COR-L47 (cell line): ENCODE measurements around the gene JAZF1.

Experiments
- DNase-seq: peaks from one replicate; lab custom pipeline; 2025; lab: John Stamatoyannopoulos, UW

JAZF1 gene

DNA sequence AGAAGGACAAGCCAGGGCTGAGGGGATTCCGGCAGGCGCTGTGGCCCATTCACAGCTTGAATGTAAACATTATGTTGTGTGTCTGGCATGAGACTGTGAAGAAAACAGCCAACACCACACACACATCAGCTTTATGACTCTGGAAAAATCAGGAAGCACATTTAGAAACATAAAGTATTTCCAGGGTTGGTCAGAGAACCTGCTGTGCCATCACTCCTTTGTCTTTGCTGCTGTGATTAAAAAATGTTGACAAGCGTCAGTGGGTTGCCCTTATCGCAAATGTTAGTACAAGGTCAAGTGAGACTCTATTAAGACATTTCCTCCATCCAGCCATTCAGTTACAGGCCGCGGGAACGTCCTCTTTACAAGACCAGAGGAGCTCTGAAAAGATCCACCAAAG, 345.2 kb downstream of the JAZF1 start:
- no peak for DNase-seq

DNA sequence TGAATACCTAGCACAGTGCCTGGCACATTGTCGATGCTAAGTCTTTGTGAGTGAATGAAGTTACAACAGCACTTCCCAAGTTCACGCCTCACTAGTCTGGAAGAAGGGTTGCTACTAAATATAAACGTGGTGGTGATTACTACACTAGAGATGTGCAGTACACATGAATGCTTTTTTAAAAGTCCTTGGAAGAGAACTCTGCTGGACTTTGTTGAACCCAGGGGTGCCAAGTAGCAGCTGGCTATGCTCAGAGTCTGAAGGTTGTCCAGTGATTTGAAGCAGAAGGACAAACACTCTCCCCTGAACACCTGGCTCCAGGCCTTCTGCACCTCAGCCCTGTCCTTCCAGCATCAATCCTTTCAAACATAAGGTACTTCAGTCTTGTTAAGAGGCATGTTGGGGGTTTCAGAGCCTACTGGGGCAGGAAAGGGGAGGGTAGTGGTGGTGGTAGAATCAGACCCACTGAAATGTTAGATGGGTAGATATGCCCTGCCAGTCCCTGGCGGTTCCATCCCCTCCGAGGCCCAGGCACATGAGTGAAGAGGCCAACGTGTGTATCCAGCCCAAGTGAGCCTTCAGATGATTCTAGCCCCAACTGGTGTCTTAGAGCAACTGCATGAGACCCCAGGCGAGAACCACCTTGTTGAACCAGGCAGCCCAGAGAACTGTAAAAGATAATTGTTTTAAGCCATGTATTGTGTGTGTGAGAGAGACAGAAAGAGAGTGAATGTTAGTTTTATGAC, 346.2 kb downstream of the JAZF1 start:
- DNase-seq: no peak

DNA sequence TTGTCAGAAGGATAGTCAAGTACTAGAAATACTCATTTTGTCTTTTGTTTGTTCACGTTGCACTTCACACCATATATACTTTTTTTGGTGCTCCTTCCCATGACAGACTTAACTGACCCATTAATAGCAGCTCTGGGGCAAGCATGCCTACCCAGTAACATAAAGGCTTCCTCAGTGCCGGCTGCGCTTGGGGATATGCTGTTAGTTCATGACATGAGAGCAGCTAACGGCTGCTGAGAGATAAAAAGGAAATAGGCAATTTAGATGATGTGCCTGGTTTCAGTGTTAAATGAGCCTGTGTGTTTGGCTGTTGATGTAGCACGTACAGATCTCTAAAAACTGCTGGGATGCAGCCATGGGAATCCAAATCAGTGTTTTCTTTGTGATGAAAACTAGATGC, 354.2 kb downstream of the JAZF1 start:
- no peak for DNase-seq

DNA sequence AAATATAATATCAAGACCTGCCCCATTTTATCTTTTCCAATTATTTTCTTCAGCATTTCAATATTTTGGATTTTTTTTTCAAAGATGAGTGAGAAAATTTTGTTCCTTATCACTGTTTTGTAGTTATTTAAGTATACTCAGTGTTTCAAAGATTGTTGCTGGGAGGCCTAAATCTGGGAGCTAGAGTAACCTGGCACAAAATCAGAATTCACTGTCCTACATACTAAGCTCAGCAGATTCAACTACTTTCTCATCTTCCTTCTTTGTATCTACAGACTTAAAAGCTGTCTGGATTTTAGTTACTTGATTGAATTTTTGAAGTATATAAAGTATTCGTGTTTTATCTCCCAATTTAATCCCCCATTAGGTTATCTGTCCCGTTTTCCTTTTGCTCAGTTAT, 354.7 kb downstream of the JAZF1 start:
- no peak for DNase-seq

DNA sequence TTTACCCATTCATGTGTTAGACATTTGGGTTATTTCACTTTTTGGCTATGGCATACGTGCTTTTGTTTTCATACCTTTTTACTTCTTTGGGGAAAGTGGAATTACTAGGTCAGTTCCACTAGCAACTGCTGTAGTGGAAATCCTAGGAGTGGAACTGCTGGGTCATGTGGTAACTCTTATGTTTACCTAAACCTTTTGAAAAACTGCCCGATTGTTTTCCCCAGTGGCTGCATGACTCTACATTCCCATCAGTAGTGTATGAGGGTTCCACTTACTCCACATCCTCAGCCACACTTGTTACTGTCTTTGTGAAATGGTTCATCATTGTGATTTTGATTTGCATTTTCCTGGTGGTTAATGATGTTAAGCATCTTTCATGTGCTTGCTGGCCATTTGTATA, 358.4 kb downstream of the JAZF1 start:
- no peak for DNase-seq

DNA sequence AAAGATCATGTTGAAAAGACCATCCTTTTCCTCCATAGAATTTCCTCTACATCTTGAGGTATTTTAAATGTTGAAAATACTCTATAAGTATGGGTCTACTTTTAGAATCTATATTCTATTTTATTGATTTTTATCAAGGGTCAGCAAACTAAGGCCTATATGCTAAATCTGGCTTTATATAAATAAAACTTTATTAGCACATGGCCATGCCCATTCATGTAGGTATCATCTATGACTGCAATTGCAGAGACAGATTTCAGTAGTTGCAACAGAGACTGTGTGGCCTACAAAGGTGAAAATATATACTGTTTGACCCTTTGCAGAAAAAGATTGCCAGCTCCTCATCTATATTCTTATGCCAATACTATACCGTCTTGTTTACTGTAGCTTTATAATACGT, 367.9 kb downstream of the JAZF1 start:
- DNase-seq: no peak

DNA sequence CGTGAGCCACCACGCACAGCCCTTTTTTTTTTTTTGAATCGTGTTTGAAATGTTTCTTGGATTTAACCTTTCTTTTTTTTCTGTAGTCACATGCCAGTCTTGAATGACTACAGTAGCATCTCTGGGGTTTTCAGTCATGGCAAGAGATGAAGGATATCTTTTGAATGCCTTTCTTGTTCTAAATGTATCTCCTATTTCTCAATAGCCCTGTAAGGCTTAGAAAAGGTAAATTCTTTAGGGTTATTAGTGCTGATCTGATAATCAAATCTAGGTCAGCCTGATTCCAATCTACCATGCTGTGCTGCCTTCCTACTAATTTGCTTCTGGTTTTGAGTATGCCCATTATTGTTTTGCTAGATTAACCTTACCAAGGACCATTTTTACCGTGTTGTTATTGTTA, 370.4 kb downstream of the JAZF1 start:
- no peak for DNase-seq

DNA sequence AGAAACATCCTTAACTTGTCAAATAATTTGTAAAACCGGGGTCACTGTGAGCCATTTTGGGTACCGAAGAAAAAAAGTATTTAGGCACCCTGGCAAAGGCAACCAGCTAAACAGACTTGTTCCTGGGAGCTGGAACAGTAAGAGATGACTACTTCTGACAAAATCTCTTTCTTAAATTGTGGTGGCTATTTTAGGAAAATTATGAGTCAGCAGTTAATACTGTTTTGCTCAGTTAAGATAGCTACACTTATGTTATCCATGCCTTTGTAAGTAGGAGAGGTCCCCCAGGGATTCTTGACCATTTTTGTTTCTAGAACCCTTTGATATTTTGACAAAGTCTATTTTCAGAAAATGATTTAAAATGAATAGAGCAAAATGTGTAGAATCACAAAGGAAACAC, 372.0 kb downstream of the JAZF1 start:
- no peak for DNase-seq

DNA sequence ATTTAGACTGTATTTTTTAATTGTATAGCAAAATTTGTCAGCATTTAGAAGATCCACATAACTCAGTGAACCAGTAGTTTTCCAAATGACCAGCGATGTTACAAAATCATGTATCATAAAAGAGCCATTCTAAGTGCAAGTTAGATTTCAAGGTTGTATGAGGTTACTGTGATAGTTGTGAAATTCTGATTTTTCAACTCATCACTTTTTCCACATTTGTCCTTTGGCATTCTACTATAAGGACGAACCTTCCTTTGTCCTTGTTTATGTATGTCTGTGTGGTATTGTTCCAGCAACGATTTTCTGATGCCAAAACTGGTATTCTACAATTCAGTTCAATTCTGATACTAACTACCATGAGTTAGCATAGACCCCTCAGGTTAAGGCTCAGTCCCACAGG, 376.5 kb downstream of the JAZF1 start:
- no peak for DNase-seq

DNA sequence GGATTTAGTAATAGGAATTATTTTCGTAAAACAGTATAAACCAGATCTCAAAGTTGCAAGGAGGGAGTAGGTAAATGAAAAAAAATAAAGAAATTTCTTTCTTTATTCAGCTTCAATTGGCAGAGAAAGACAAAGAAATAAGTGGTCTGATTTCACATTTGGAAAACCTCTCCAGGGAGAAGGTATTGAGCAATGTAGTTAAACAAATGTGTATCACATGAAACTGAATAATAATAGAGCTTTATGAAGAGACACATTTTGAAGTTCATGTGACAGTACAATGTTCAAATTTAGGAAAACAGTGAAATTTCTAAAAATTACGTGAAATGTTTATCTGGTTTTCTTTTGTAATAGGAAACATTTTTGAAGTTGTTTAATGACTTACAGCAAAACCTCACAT, 377.6 kb downstream of the JAZF1 start:
- DNase-seq: no peak

DNA sequence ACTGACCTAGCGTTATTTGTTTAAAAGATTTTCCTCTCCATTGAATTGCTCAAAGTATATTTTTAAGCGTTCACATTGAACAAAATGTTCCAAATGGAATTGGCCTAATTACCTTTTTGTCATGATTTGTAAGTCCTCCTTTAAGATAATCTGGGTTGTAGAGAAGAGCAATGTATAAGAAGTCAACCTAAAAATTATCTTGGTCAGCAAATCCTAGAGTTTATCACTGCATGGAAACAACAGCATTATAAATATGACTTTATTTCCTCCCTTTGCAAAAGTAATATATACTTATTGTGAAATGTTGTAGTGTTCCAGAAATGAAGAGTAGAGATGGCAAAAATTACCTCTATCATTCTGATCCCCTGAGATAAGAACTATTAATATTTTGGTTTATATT, 381.4 kb downstream of the JAZF1 start:
- DNase-seq: no peak

DNA sequence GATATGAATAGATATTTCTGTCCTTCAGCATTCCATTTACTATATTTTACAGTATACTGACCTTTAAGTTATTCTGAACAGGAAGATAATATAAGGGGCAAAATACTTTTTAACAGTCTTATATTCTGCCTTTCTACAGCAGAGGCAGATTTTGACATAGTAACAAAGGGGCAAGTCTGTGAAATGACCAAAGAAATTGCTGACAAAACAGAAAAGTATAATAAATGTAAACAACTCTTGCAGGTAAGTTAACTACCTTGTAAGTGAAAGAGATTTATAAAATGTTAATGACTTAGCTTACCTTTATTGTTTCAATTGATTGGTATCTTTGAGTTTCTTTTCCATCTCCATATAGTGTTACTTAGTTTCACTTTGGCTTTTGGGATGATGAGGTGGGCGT, 384.6 kb downstream of the JAZF1 start:
- DNase-seq: no peak

DNA sequence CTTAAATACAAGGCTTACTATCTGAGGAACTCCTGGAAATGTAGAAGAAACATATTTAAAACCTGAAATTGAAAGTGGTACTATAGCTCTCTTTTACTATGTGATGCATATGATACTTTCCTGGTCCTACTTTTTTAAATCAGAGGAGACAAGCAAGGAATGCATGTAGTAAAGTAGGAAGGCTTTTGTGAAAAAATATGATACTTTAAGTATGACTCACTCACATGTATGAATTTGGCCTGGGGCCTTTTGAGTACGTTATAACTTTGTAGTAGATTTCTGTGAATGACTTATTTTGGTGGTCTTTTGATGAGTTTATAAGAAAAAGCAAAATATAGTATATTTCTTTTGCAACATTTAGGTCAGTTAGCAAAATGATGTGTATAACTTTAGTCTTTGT, 386.8 kb downstream of the JAZF1 start:
- DNase-seq: no peak

DNA sequence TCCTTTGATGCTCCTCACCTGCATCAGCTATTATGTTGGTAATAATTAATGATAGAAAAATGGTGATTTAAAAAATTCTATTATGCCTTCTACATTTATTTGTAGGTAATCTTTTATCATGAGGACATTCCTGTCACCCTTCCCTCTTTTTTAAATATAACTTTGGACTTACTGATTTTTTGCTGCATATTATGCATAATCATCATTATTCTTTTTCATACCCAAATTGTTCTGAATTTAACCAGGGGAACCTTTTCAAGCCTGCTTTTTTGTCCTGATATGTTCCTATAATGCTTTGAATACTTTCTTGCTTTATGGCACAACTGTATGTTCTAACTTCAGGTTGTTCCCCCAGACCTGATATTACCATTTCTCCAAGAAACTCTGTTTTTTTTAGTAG, 392.2 kb downstream of the JAZF1 start:
- DNase-seq: no peak

DNA sequence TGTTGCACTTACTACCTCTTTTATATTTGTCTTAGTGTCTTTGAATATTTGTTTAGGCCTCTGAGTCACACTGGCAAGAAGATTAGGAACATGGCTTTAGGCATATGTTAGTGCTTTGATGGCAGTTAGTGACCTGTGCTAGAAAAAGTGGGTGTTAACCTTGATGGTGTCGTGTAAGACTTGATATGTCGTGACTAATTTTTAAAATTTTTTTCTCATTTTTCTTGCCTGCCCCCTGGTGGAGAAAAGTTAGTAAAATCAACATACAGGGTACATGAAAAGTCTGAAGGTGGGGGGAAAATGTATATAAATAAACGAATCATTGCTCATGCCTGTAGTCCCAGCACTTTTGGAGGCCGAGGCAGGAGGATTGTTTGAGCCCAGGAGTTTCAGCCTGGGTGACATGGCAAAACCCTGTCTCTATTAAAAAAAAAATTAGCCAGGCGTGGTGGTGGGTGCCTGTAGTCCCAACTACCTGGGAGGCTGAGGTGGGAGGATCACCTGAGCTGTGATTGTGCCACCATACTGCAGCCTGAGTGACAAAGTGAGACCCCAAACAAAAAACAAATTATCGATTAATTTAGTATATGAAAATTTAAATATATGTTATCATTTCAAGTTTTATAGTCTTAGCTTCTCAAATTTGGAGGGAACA, 396.1 kb downstream of the JAZF1 start:
- DNase-seq: peak; percentile 13

DNA sequence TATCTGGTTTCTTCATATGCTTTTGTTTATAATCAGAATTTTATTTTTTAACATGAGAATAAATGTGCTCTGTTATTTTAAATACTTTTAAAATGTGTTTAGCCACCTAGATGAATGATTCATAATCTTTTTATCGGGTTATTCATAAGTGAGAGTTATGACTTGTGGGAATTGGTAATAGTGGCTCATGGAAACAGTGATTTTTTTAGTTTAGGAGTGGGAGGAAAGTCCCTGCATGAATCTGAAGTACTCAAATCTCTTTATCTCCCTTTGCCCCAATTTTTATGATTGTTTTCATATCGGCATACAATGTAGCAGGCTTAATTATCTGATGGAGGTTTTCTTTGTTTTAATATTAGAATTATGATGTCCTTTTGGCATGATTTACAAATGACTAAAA, 397.7 kb downstream of the JAZF1 start:
- DNase-seq: no peak

DNA sequence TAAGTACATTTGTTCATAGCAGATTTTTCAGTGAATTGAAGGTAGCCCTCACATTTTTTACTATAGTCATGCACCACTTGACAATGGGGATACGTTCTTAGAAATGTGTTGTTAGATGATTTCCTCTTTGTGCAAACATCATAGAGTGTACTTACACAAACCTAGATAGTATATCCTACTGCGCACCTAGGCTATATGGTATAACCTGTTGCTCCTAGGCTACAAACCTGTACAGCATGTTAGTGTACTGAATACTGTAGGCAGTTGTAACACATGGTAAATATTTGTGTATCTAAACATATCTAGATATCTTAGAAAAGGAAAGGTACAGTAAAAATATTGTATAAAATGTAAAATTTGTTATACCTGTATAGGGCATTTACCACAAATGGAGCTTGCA, 399.4 kb downstream of the JAZF1 start:
- DNase-seq: no peak
